Naive thymus-derived CD8-positive, alpha-beta T cell (primary cell): Measurements from ENCODE around the gene TSPAN4. TPM values are rescaled to one million over a fixed set of nuclear protein-coding genes. Genes with fewer than 3 reads are reported as not detected.

ENCODE experiments used
- ATAC-seq, 2 donors: fragments of 150-1000 bp; cut with Tn5 transposase in 1 of 2; sonication (Bioruptor Pico), chemical (Tn5 transposase) in 1 of 2; 1 replicate in 1 of 2; 2 replicates in 1 of 2; pipeline ENCODE4 v1.10.0; 2021; ENCODE audit warnings: mild to moderate bottlenecking in 2 of 2, moderate library complexity in 2 of 2
- POLR2A ChIA-PET: fragments of 350-600 bp; sonication (Branson Sonifier 250); formaldehyde crosslinking; loops from one replicate; lab custom pipeline; 2021; ENCODE audit warnings: antibody characterized with exemption; lab: Charles Lee
- DNase-seq, 10 donors: peaks; one replicate each; pipeline versions ENCODE4 v3.0.0 to v3.0.0-alpha.2; 2020 to 2022
- H3K27ac Mint-ChIP-seq, 10 donors: one replicate each; pipeline ENCODE4 v1.8.0; 2020 to 2022; ENCODE audit warnings: mild to moderate bottlenecking in 10 of 10, mixed read lengths in 10 of 10, moderate library complexity in 4 of 10, inconsistent platforms in 1 of 10
- H3K27me3 Mint-ChIP-seq, 5 donors: one replicate each; pipeline ENCODE4 v1.8.0; 2021 to 2022; ENCODE audit warnings: mixed read lengths in 5 of 5
- H3K36me3 Mint-ChIP-seq, 3 donors: one replicate each; pipeline ENCODE4 v1.8.0; 2020 to 2022; ENCODE audit warnings: mixed read lengths in 3 of 3, mild to moderate bottlenecking in 2 of 3, inconsistent platforms in 1 of 3
- H3K4me1 Mint-ChIP-seq, 4 donors: one replicate each; pipeline ENCODE4 v1.8.0; 2021 to 2022; ENCODE audit warnings: mixed read lengths in 4 of 4
- H3K4me3 Mint-ChIP-seq, 10 donors: one replicate each; pipeline ENCODE4 v1.8.0; 2020 to 2022; ENCODE audit warnings: mild to moderate bottlenecking in 10 of 10, mixed read lengths in 10 of 10, moderate library complexity in 6 of 10, inconsistent platforms in 1 of 10
- H3K9me3 Mint-ChIP-seq, 9 donors: one replicate each; pipeline ENCODE4 v1.8.0; 2020 to 2022; ENCODE audit warnings: mixed read lengths in 9 of 9, mild to moderate bottlenecking in 3 of 9, inconsistent platforms in 1 of 9, moderate library complexity in 1 of 9
- polyA plus RNA-seq, 3 donors: library from polyadenylated mRNA; unstranded; fragments of 300-500 nt; fragmentation: Illumina TruSeq; gene quantifications; one replicate each; pipeline ENCODE4 v1.2.3, GENCODE V29; 2021
- total RNA-seq, 8 experiments: library from RNA in 2 of 8; stranded (reverse) in 2 of 8; gene quantifications; one replicate each; pipeline ENCODE4 v1.2.3 and lab custom pipeline; 2021 to 2026

TSPAN4 gene
- total and polyA plus RNA-seq, 5 experiments from 2014 or later = 6.0 to 12.8 (median 8.3) TPM

- no peak for ATAC-seq
- no peak overlapping the region for H3K4me3 Mint-ChIP-seq
- POLR2A ChIA-PET = interaction anchor here (0.6 kb wide), 1 partner anchor 91 kb away, joined by 3 read pairs; no protein-coding TSS in a partner anchor
- no peak for DNase-seq
- no peaks in the 10 kb centered on the region for H3K9me3 Mint-ChIP-seq
- H3K27me3 Mint-ChIP-seq = no peaks in the 10 kb centered on the region
- peaks cover 6 to 49% (median 18%) of the 10 kb centered on the region in 3 donors for H3K36me3 Mint-ChIP-seq
- no peak overlapping the region for H3K27ac Mint-ChIP-seq
- peaks cover 0 to 6% (median 2%) of the 10 kb centered on the region in 4 donors for H3K4me1 Mint-ChIP-seq
Measured at GRCh38 chr11:901452-902061, 58.9 kb downstream of the TSPAN4 start.

GRCh38 chr11:904380-904779, 61.7 kb downstream of the TSPAN4 start:
- Mint-ChIP-seq H3K27me3 (no peaks in the 10 kb centered on the region), H3K27ac (no peak overlapping the region), H3K9me3 (no peaks in the 10 kb centered on the region), H3K36me3 (peaks cover 6 to 48% (median 18%) of the 10 kb centered on the region in 3 donors), H3K4me3 (no peak overlapping the region), H3K4me1 (peaks cover 10 to 15% (median 14%) of the 10 kb centered on the region in 4 donors)
- POLR2A ChIA-PET = no interaction called here
- ATAC-seq (no peak), DNase-seq (no peak)

- POLR2A ChIA-PET = no interaction called here
- H3K27me3 Mint-ChIP-seq = no peaks in the 10 kb centered on the region
- no peak for ATAC-seq
Measured at GRCh38 chr11:905952-906351, 63.3 kb downstream of the TSPAN4 start.

GRCh38 chr11:907668-908067, 65.0 kb downstream of the TSPAN4 start:
- Mint-ChIP-seq H3K9me3 (no peaks in the 10 kb centered on the region), H3K27me3 (no peaks in the 10 kb centered on the region), H3K27ac (peak overlapping the region in 1 of 10 donors; percentile 22), H3K4me1 (peaks cover 16 to 32% (median 20%) of the 10 kb centered on the region in 4 donors), H3K36me3 (peaks cover 0 to 25% (median 7%) of the 10 kb centered on the region in 3 donors), H3K4me3 (peak overlapping the region in 4 of 10 donors; percentile 6 to 77 (median 32))
- POLR2A ChIA-PET = no interaction called here
- DNase-seq (no peak), ATAC-seq (no peak)

More at GRCh38 chr11:905952-906351, 63.3 kb downstream of the TSPAN4 start:
- no peak for DNase-seq
- Mint-ChIP-seq H3K4me1 (peaks cover 14 to 24% (median 15%) of the 10 kb centered on the region in 4 donors), H3K27ac (no peak overlapping the region), H3K36me3 (peaks cover 6 to 42% (median 18%) of the 10 kb centered on the region in 3 donors), H3K9me3 (no peaks in the 10 kb centered on the region), H3K4me3 (no peak overlapping the region)

GRCh38 chr11:908273-908672, 65.6 kb downstream of the TSPAN4 start:
- Mint-ChIP-seq H3K4me1 (peaks cover 16 to 31% (median 20%) of the 10 kb centered on the region in 4 donors), H3K9me3 (no peaks in the 10 kb centered on the region), H3K36me3 (peaks cover 0 to 19% (median 4%) of the 10 kb centered on the region in 3 donors), H3K27me3 (no peaks in the 10 kb centered on the region), H3K27ac (peak overlapping the region in 3 of 10 donors; percentile 41 to 65 (median 44)), H3K4me3 (peak overlapping the region in 7 of 10 donors; percentile 6 to 77 (median 28))
- ATAC-seq (no peak), DNase-seq (no peak)
- POLR2A ChIA-PET = interaction anchor here (0.5 kb wide), 1 partner anchor 19 kb away, joined by 4 read pairs; no protein-coding TSS in a partner anchor

- H3K36me3 Mint-ChIP-seq = peaks cover 0 to 10% (median 0%) of the 10 kb centered on the region in 3 donors
- H3K4me3 Mint-ChIP-seq = peak overlapping the region; percentile 84 to 97 (median 92)
- peak overlapping the region in 5 of 10 donors; percentile 10 to 75 (median 19) for H3K27ac Mint-ChIP-seq
- POLR2A ChIA-PET = interaction anchor here (1.4 to 2.5 kb wide), 3 partner anchors 18 to 90 kb away, joined by 6 to 11 read pairs (median 9); partner anchors contain the start of genes PNPLA2, POLR2L and TSPAN4
- no peaks in the 10 kb centered on the region for H3K9me3 Mint-ChIP-seq
- no peak for ATAC-seq
- no peaks in the 10 kb centered on the region for H3K27me3 Mint-ChIP-seq
- no peak for DNase-seq
- H3K4me1 Mint-ChIP-seq = peaks cover 16 to 31% (median 20%) of the 10 kb centered on the region in 4 donors
Measured at GRCh38 chr11:909406-909805, 66.8 kb downstream of the TSPAN4 start.

GRCh38 chr11:910044-910588, 67.5 kb downstream of the TSPAN4 start:
- Mint-ChIP-seq H3K9me3 (no peaks in the 10 kb centered on the region), H3K27me3 (no peaks in the 10 kb centered on the region), H3K4me1 (peaks cover 14 to 31% (median 20%) of the 10 kb centered on the region in 4 donors), H3K36me3 (peaks cover 0 to 8% (median 0%) of the 10 kb centered on the region in 3 donors), H3K4me3 (peak overlapping the region; percentile 84 to 97 (median 92)), H3K27ac (peak overlapping the region in 7 of 10 donors; percentile 49 to 87 (median 70))
- ATAC-seq = no peak
- POLR2A ChIA-PET = interaction anchor here (0.6 to 2.5 kb wide), 7 partner anchors 9 to 91 kb away, joined by 3 to 13 read pairs (median 6); partner anchors contain the start of genes AP2A2, PNPLA2, POLR2L and TSPAN4
- DNase-seq = peak in 2 of 10 donors; percentile 25 to 43

GRCh38 chr11:910589-911030, 68.0 kb downstream of the TSPAN4 start, which contains the start of gene CHID1:
Gene CHID1 (minus strand): TSS chr11:910810. CDS start chr11:904816, 5,994 bp downstream.
- Mint-ChIP-seq H3K27me3 (no peaks in the 10 kb centered on the region), H3K4me1 (peaks cover 14 to 30% (median 20%) of the 10 kb centered on the region in 4 donors), H3K27ac (peak within 1 kb of the TSS; percentile 75 to 90 (median 87)), H3K9me3 (no peaks in the 10 kb centered on the region), H3K4me3 (peak within 1 kb of the TSS; percentile 86 to 97 (median 92)), H3K36me3 (peaks cover 0 to 7% (median 0%) of the 10 kb centered on the region in 3 donors)
- ATAC-seq (peak; percentile 94), DNase-seq (peak; percentile 51 to 84 (median 74))
- POLR2A ChIA-PET = interaction anchor here (0.6 to 2.5 kb wide), 6 partner anchors 9 to 91 kb away, joined by 3 to 13 read pairs (median 8); partner anchors contain the start of genes AP2A2, PNPLA2, POLR2L and TSPAN4

GRCh38 chr11:911031-911889, 68.6 kb downstream of the TSPAN4 start:
- peaks cover 0 to 4% (median 0%) of the 10 kb centered on the region in 3 donors for H3K36me3 Mint-ChIP-seq
- peak overlapping the region; percentile 86 to 95 (median 90) for H3K4me3 Mint-ChIP-seq
- H3K4me1 Mint-ChIP-seq = peaks cover 14 to 29% (median 20%) of the 10 kb centered on the region in 4 donors
- no peaks in the 10 kb centered on the region for H3K9me3 Mint-ChIP-seq
- peak in 4 of 10 donors; percentile 13 to 31 (median 30) for DNase-seq
- H3K27ac Mint-ChIP-seq = peak overlapping the region; percentile 75 to 90 (median 86)
- POLR2A ChIA-PET = interaction anchor here (0.6 to 2.5 kb wide), 7 partner anchors 8 to 92 kb away, joined by 3 to 13 read pairs (median 6); partner anchors contain the start of genes AP2A2, PNPLA2, POLR2L and TSPAN4
- no peaks in the 10 kb centered on the region for H3K27me3 Mint-ChIP-seq
- peak; percentile 41 for ATAC-seq

GRCh38 chr11:911890-912219, 69.2 kb downstream of the TSPAN4 start:
- Mint-ChIP-seq H3K9me3 (no peaks in the 10 kb centered on the region), H3K27me3 (no peaks in the 10 kb centered on the region), H3K36me3 (no peaks in the 10 kb centered on the region), H3K27ac (peak overlapping the region; percentile 75 to 90 (median 86)), H3K4me1 (peaks cover 14 to 29% (median 20%) of the 10 kb centered on the region in 4 donors), H3K4me3 (peak overlapping the region; percentile 86 to 95 (median 90))
- DNase-seq (no peak), ATAC-seq (no peak)
- POLR2A ChIA-PET = interaction anchor here (1.2 to 2.5 kb wide), 3 partner anchors 13 to 69 kb away, joined by 5 to 13 read pairs (median 9); partner anchors contain the start of genes AP2A2, POLR2L and TSPAN4

GRCh38 chr11:912266-912665, 69.6 kb downstream of the TSPAN4 start:
- peak overlapping the region in 8 of 10 donors; percentile 86 to 94 (median 90) for H3K4me3 Mint-ChIP-seq
- no peaks in the 10 kb centered on the region for H3K36me3 Mint-ChIP-seq
- H3K4me1 Mint-ChIP-seq = peaks cover 14 to 29% (median 20%) of the 10 kb centered on the region in 4 donors
- peak overlapping the region in 1 of 10 donors; percentile 89 for H3K27ac Mint-ChIP-seq
- POLR2A ChIA-PET = interaction anchor here (1.2 to 2.5 kb wide), 3 partner anchors 12 to 69 kb away, joined by 5 to 13 read pairs (median 9); partner anchors contain the start of genes AP2A2, POLR2L and TSPAN4
- ATAC-seq = no peak
- H3K27me3 Mint-ChIP-seq = no peaks in the 10 kb centered on the region
- no peaks in the 10 kb centered on the region for H3K9me3 Mint-ChIP-seq
- DNase-seq = no peak
